ENCODE measurements around the gene PPIL1.

GRCh38 chr6:36824253-36824652 is 50.4 kb downstream of the PPIL1 start:
- TF ChIP-seq, protein P1, sequence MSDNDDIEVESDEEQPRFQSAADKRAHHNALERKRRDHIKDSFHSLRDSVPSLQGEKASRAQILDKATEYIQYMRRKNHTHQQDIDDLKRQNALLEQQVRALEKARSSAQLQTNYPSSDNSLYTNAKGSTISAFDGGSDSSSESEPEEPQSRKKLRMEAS (IDR thresholded peaks at IDR 0.05) = no peak
- TF ChIP-seq, protein P2, sequence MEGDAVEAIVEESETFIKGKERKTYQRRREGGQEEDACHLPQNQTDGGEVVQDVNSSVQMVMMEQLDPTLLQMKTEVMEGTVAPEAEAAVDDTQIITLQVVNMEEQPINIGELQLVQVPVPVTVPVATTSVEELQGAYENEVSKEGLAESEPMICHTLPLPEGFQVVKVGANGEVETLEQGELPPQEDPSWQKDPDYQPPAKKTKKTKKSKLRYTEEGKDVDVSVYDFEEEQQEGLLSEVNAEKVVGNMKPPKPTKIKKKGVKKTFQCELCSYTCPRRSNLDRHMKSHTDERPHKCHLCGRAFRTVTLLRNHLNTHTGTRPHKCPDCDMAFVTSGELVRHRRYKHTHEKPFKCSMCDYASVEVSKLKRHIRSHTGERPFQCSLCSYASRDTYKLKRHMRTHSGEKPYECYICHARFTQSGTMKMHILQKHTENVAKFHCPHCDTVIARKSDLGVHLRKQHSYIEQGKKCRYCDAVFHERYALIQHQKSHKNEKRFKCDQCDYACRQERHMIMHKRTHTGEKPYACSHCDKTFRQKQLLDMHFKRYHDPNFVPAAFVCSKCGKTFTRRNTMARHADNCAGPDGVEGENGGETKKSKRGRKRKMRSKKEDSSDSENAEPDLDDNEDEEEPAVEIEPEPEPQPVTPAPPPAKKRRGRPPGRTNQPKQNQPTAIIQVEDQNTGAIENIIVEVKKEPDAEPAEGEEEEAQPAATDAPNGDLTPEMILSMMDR (IDR thresholded peaks at IDR 0.05; ENCODE audit: control extremely low read depth in 1 of 3, insufficient read depth in 1 of 3, low read depth in 1 of 3, low read length in 3 of 3) = no peak
- TF ChIP-seq RAD21 (IDR thresholded peaks at IDR 0.05 in 1 of 2, conservative IDR thresholded peaks at IDR 0.05 in 1 of 2; ENCODE audit: low read depth in 2 of 2, low read length in 2 of 2) (no peak), POLR2A (IDR thresholded peaks at IDR 0.05; ENCODE audit: control extremely low read depth in 1 of 2, low read depth in 2 of 2, low read length in 2 of 2) (no peak), EZH2 (IDR thresholded peaks at IDR 0.05; ENCODE audit: low read depth, low read length, severe bottlenecking) (no peak), RNF2 (IDR thresholded peaks at IDR 0.05; ENCODE audit: borderline replicate concordance, low read depth, low read length, missing control alignments, poor library complexity, severe bottlenecking) (no peak), BRCA1 (IDR thresholded peaks at IDR 0.05; ENCODE audit: low read depth, low read length) (no peak), HDAC2 (IDR thresholded peaks at IDR 0.05; ENCODE audit: borderline replicate concordance in 1 of 2, low read depth in 2 of 2, low read length in 2 of 2) (no peak), YY1 (IDR thresholded peaks at IDR 0.05; ENCODE audit: low read depth, low read length) (no peak)
